NT2/D1 (cell line): ENCODE measurements around the gene PRRG4.

Source experiments
- SUZ12 ChIP-seq: IDR thresholded peaks from 2 replicates; pipeline ENCODE4 v1.6.1; 2011; ENCODE audit not compliant: insufficient read length, insufficient read depth; ENCODE audit errors: extremely low read depth
- YY1 ChIP-seq: IDR thresholded peaks from 2 replicates; pipeline ENCODE4 v1.6.1; 2011; ENCODE audit not compliant: insufficient read length, insufficient read depth
- ZNF274 ChIP-seq: IDR thresholded peaks from 2 replicates; pipeline ENCODE4 v1.6.1; 2011; ENCODE audit warnings: mild to moderate bottlenecking, low read depth, low read length

- TF ChIP-seq YY1 (no peak), SUZ12 (no peak), ZNF274 (no peak)
These were observed 59.1 kb downstream of the PRRG4 start for GRCh38 chr11:32888805-32889204.
